Activated B cell treated with CpG ODN at 0.5 μM for 24 hours (primary cell): ENCODE measurements around the gene PRR19. TPM values are rescaled to one million over a fixed set of nuclear protein-coding genes. Genes with fewer than 3 reads are reported as not detected.
A peak's percentile ranks its signal among the peaks of the same experiment; 100 is the strongest.

Experiments
- ATAC-seq: fragments of 200-7000 bp; cut with Tn5 transposase; one replicate; pipeline ENCODE4 v1.10.0; 2021; ENCODE audit warnings: low read depth, mild to moderate bottlenecking, moderate library complexity
- CTCF ChIA-PET: fragments of 350-600 bp; sonication (Branson Sonifier 250); formaldehyde crosslinking; loops from one replicate; lab custom pipeline; 2021; ENCODE audit warnings: antibody characterized with exemption; lab: Charles Lee
- POLR2A ChIA-PET: fragments of 350-600 bp; sonication (Branson Sonifier 250); formaldehyde crosslinking; loops from one replicate; lab custom pipeline; 2021; ENCODE audit warnings: antibody characterized with exemption; lab: Charles Lee
- DNase-seq: peaks from one replicate; pipeline ENCODE4 v3.0.0; 2022
- H3K27ac Mint-ChIP-seq: one replicate; pipeline ENCODE4 v1.8.0; 2020; ENCODE audit warnings: mixed read lengths
- H3K27me3 Mint-ChIP-seq: one replicate; pipeline ENCODE4 v1.8.0; 2021; ENCODE audit warnings: mixed read lengths
- H3K36me3 Mint-ChIP-seq: one replicate; pipeline ENCODE4 v1.8.0; 2021; ENCODE audit warnings: low read depth, mixed read lengths
- H3K4me1 Mint-ChIP-seq: one replicate; pipeline ENCODE4 v1.8.0; 2021; ENCODE audit warnings: mixed read lengths
- H3K4me3 Mint-ChIP-seq: one replicate; pipeline ENCODE4 v1.8.0; 2020; ENCODE audit warnings: mild to moderate bottlenecking, mixed read lengths
- H3K9me3 Mint-ChIP-seq: one replicate; pipeline ENCODE4 v1.8.0; 2020; ENCODE audit warnings: mixed read lengths
- CTCF ChIP-seq: fragments of 200-600 bp; IDR thresholded peaks from one replicate; pipeline ENCODE4 v1.8.0; 2022; ENCODE audit warnings: antibody characterized with exemption, mild to moderate bottlenecking
- intact Hi-C: fragments of 100-400 bp; cut with micrococcal nuclease; formaldehyde crosslinking; loops from one replicate; pipeline ENCODE4 v1.15.1; 2024
- total RNA-seq: library from RNA; stranded (reverse); gene quantifications from 2 replicates; pipeline ENCODE4 v1.2.3, GENCODE V29; 2022

Gene PRR19
- total RNA-seq, 1 donor from 2014 or later = 0.33 TPM

DNA sequence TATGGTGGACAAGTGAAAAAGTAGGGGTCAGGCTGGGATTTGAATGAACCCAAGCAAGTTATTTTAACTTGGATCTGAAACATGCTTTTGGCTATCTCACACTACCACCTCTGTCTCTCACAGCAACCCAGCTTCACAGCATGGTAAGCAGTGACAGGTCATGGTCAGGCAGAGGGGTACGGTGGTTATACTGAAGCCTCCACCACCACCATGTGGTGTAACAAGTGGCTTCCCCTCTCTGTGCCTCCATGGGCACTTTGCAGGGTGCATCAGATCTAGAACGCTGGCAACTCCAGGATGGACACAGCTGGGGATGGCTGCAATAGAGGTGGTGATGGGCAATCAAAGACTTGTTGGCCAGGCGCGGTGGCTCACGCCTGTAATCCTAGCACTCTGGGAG is 10.4 kb downstream of the PRR19 start:
- H3K4me1 Mint-ChIP-seq = peaks cover 19% of the 10 kb centered on the region
- no peak overlapping the region for H3K27ac Mint-ChIP-seq
- no peak for TF ChIP-seq CTCF
- ChIA-PET POLR2A (no interaction called here), CTCF (no interaction called here)
- H3K9me3 Mint-ChIP-seq = no peaks in the 10 kb centered on the region
- H3K4me3 Mint-ChIP-seq = peak overlapping the region; percentile 68
- intact Hi-C loops = no loop called here
- ATAC-seq (no peak), DNase-seq (no peak)
- peaks cover 28% of the 10 kb centered on the region for H3K27me3 Mint-ChIP-seq
- H3K36me3 Mint-ChIP-seq = no peaks in the 10 kb centered on the region

- peaks cover 28% of the 10 kb centered on the region for H3K27me3 Mint-ChIP-seq
- H3K27ac Mint-ChIP-seq = no peak within 1 kb of the TSS
- peak within 1 kb of the TSS; percentile 68 for H3K4me3 Mint-ChIP-seq
- ChIA-PET POLR2A (no interaction called here), CTCF (no interaction called here)
- intact Hi-C loops = loop anchor here (1.0 kb wide), 1 partner anchor 12 kb away; the partner anchor contains the start of gene MEGF8
- ATAC-seq (peak; percentile 77), DNase-seq (no peak)
- no peak for TF ChIP-seq CTCF
- H3K36me3 Mint-ChIP-seq = no peaks in the 10 kb centered on the region
- peaks cover 19% of the 10 kb centered on the region for H3K4me1 Mint-ChIP-seq
- no peaks in the 10 kb centered on the region for H3K9me3 Mint-ChIP-seq
Measured at GRCh38 chr19:42313096-42313839, 11.3 kb downstream of the PRR19 start, which contains the start of gene TMEM145. Gene TMEM145 (plus strand): TSS chr19:42313309. CDS start chr19:42313377, 68 bp downstream.

DNA sequence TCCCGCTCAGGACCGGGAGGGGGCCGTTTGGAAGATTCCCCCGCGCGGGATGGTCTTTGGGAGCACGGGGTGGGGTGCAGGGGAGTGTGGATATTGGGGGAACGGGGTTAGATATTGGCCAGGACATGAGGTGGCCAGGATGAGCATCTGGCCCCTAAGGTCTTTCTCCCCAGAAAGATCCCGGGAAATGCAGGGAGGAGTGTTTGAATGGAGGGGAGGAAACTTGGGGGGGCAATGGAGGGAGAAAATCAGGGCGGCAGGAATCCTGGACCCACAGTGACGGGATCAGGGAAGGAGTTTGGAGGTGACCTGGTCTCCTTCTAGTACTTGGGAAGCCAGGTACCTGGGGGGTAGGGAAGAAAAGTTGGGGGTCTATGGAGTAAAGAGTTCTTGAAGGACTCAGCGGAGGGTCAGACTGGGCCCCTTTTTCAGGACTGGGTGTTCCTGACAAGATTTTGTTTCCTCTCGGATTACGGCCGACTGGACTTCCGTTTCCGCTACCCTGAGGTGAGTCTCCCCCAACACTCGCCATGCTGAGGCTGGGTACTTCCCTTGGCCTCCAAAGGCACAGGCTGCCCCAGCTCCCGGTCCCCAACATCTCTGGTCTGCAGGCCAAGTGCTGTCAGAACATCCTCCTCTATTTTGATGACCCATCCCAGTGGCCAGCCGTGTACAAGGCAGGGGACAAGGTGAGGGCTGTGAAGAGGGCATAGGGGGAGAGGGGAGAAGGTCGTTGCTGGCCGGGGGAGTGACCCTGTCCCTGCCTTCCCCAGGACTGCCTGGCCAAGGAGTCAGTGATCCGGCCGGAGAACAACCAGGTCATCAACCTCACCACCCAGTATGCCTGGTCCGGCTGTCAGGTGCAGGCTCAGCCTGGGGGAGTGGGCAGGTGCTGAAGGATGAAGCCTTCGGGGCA is 12.2 kb downstream of the PRR19 start:
- TF ChIP-seq CTCF = no peak
- H3K27me3 Mint-ChIP-seq = peaks cover 28% of the 10 kb centered on the region
- H3K4me3 Mint-ChIP-seq = no peak overlapping the region
- intact Hi-C loops = loop anchor here (1.0 kb wide), 1 partner anchor 11 kb away; the partner anchor contains the start of gene MEGF8
- ChIA-PET CTCF (no interaction called here), POLR2A (interaction anchor here (0.5 kb wide), 1 partner anchor 192 kb away, joined by 3 read pairs; no protein-coding TSS in a partner anchor)
- ATAC-seq (no peak), DNase-seq (no peak)
- H3K36me3 Mint-ChIP-seq = no peaks in the 10 kb centered on the region
- H3K4me1 Mint-ChIP-seq = peaks cover 19% of the 10 kb centered on the region
- no peaks in the 10 kb centered on the region for H3K9me3 Mint-ChIP-seq
- no peak overlapping the region for H3K27ac Mint-ChIP-seq

- intact Hi-C loops = no loop called here
- Mint-ChIP-seq H3K4me3 (no peak overlapping the region), H3K9me3 (no peaks in the 10 kb centered on the region), H3K27me3 (peaks cover 28% of the 10 kb centered on the region), H3K4me1 (peaks cover 19% of the 10 kb centered on the region), H3K36me3 (no peaks in the 10 kb centered on the region), H3K27ac (no peak overlapping the region)
- TF ChIP-seq CTCF = no peak
- ATAC-seq (no peak), DNase-seq (no peak)
- ChIA-PET POLR2A (interaction anchor here (0.9 kb wide), 1 partner anchor 21 kb away, joined by 7 read pairs; no protein-coding TSS in a partner anchor), CTCF (no interaction called here)
Measured at GRCh38 chr19:42315024-42315423, 13.1 kb downstream of the PRR19 start.
